Cortex of kidney (tissue), 1 donor: Measurements from ENCODE around the gene CTNNA2.
"Not testable (repeated sequence)": the region's sequence is repeated elsewhere in the genome, so short reads cannot be mapped to it uniquely, and the experiment has no call there.

ENCODE experiments used
- DNase-seq: peaks from one replicate; lab custom pipeline; 2025; lab: John Stamatoyannopoulos, UW

The CTNNA2 gene

GRCh38 chr2:80149991-80150390 lies 637.1 kb downstream of the CTNNA2 start:
- DNase-seq, result no peak

DNA sequence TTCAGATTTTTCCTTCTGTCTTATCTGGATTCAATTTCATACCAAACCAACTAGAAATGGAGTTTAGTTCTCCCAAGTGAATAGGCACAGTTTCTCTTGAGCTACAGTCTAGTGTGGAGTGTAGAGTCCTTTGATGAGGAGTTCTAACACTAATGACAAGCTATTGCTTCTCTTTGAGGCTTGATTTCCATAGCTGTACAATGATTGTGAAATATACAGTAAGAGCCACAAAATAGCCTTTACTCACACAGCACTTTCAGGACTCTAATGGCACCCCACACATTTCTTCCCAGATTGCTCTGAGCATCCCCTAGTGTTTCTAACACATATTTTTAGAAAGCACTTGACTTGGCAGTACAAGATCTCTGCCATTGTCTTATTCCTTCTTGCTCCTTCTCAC lies 638.4 kb downstream of the CTNNA2 start:
- no peak for DNase-seq

DNA sequence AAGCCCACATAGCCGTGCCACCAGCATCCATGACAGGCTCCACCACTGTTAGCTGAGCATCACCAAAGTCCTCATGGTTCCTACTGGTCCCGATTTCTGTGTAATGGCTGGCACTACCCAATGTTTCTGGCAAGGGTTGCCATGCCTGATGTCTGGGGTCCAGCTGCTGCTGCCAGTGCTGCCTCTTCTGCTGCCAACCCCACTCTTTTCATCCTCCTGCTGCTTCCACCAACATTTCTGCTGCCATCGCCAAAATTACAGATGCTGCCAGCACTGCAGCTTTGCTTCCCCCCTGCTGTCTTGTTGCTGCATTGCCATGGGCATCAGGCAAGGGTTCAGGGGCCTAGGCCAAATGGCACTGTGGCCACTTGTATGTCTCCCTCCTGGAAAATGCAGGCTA lies 638.8 kb downstream of the CTNNA2 start:
- DNase-seq, result no peak

- DNase-seq, result no peak
These were observed 640.3 kb downstream of the CTNNA2 start for GRCh38 chr2:80153151-80153550.

DNA sequence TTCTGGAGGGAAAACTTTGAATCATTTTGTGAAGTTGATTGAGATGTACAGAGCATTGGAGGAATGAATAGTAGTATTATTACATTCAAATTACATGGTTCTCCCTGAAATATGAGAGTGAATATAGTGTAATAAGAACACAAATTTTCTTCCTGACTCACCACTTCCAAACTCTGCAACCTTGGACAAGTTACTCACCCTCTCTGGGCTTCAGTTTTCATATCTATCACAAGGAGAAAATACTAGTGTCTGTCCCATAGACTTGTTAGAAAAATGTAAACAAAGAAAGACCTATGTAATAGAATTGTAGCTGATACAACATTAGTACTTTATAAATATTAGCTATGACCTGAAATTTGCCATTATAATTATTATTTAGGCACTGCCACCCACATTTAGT lies 640.9 kb downstream of the CTNNA2 start:
- no peak for DNase-seq

DNA sequence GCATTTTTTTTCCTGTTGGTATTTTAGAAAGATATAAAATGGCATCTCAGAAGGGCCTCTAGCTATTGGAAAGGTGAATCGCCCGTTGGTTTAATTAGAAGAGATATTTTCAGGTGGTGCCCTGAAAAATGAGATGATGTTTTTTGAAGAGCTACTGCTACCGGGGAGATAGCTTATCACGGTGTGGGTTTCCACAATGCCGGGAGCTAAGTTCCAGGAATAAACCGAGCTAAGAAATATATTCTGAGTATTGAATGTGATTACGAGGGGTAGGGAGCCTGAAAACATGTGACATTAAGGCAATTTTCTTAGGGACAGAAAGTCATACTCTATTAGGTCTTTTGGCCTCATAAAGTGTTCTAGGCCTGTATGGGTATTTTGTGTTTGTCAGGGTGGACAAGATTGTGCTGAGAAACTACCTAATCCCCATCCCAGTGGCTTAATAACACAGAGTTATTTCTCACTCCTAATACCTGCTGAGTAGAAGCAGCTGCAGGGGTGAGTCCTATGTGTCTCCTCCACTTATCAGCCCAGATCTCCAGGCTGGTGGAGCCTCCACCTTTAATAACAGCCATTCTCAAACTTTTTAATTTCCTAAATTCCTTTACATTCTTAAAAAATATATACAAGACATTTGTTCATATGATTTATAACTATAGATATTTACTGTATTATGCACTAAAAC lies 641.5 kb downstream of the CTNNA2 start:
- no peak for DNase-seq

GRCh38 chr2:80164375-80164774 lies 651.5 kb downstream of the CTNNA2 start:
- no peak for DNase-seq

DNA sequence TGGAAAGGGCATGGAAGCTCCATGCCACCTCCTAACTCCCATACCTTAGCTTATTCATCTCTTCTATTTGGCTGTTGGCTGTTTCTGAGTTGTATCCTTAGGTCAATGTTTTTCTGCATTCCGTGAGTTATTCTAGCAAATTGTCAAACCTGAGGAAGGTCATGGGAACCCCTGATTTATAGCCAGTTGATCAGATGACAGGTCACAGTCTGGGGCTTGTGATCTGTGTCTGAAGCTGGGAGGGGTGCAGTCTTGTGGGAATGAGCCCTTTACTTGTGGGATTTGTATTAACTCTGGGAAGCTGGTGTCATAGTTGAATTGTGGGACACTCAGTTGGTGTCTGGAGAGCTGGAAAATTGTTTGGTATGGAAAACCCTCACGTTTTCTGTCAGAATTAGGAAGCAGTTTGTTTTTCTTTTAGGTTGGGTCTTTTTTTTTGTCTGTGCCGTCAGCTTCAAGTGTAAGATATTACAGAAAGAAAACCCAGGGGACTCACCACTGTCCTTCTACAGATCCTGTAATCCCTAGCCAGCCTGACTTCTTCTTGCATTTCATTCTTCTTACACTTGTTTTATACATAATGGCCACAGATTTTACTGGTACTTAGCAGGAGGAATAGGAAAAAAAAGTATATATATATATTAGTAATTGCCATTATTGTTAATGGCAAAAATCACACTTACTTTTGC lies 653.8 kb downstream of the CTNNA2 start:
- no peak for DNase-seq

GRCh38 chr2:80167284-80167808 lies 654.5 kb downstream of the CTNNA2 start:
- no peak for DNase-seq

DNA sequence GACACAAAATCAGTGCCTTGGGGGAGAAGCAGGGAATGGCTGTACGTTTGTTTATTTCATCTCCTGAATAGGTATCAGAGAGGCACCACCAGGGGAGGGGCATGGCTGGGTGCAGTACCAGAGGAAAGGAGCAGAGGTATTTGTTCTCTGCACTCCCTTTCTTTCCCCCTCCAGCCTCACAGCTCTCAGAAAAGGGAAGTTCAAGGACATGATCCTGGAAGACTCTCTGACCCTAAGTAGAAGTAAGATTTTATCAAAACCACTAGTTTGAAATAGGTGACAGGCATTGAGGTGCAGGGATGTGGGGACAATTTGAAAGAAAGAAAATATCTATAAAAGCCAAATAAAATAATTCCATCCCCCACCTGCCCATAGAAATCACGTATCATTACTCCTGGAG lies 655.2 kb downstream of the CTNNA2 start:
- DNase-seq, result no peak

DNA sequence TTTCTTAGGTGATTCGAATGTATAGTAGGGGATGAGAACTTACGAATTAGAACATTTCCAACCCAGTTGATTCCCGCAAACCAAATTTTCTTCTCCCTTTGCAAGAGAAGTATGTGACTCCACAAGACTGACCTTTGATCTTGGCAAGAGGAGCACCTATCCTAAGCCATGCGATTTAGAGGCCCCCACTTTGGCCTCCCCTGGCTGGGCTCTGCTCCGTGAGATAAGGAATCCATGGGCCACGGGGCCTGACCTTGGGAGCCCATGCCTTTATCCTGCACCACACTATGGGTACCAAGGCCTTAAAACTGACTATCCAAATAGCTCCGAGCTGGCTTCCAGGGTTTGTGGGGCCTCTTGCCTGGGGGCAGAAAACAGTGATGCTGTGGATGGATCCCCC lies 656.0 kb downstream of the CTNNA2 start:
- no peak for DNase-seq

DNA sequence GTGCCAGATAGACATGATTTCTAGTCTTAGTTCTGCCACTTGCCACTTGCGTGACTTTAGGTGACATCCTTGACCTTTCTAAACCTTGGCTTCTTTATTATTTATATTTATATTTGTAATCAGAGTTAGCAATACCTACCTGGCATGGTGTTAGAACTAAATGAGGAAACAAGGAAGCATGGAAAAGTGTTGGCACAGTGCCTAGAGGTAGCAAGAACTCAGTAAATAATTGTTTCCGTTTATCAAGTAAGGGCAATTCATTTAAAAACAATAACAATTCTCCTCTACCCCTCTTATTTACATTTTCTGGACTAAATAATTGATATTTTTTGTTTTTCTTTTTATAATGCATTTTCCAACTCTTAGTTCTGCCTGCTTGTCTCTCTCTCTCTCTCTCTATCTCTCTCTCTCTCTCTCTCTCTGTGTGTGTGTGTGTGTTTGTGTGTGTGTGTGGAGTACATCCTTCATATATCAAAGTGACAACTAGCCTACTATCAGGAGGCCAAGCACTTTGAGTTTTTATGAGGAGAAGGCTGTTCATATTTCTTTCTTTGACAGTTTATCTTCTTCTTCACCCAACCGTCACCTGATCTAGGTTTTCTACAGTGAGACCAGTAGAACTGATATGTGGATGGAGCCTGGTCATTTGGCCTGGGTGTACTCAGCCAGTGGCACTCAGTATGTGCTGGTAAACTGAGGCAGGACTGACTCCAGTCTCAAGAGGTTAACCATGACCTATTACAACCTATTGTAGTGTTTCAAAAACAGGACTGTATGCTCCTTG lies 657.2 kb downstream of the CTNNA2 start:
- DNase-seq, result no peak

GRCh38 chr2:80185091-80185490 lies 672.2 kb downstream of the CTNNA2 start:
- no peak for DNase-seq

DNA sequence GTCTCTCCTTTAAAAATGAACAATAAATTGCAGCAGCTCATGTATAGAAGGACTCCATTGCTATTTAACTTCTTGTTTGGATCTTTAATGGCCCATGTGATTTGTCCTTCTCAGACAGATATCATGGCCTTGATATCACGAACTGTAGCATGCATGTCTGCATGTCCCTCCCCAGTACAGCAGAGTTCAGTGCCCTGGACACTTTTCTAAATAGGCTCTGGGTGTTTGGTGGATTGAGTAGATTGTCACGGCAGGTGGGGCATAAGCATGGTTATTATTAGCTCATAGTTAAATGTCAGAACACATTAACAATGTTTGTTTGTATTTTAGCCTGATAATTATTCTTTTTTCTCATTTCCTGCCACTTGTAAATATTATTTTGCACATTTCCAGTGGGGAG lies 673.4 kb downstream of the CTNNA2 start:
- DNase-seq, result no peak

- DNase-seq, result no peak
These were observed 674.3 kb downstream of the CTNNA2 start for GRCh38 chr2:80187156-80187555.

DNA sequence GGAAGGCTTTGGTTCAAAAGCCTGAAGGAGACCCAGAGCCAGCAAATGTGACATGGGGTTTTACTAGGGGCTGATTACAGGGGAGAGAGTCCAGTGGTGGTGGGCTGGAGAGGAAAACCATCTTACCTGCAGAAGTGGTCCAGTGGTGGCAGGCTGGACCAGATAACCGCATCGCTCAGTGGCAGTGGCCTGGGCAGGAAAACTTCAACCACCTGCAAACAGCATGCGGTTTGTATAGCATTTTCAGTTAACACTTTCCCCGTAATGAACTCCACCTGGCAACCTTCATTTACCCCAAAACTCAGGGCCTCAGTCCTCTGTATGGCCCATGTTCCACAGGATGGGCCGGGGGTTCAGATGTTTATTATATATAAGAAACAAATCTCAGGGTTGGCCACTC lies 677.3 kb downstream of the CTNNA2 start:
- DNase-seq, result no peak

- no peak for DNase-seq
These were observed 680.7 kb downstream of the CTNNA2 start for GRCh38 chr2:80193566-80193965.

- DNase-seq, result no peak
These were observed 682.2 kb downstream of the CTNNA2 start for GRCh38 chr2:80195034-80195433.

- no peak for DNase-seq
These were observed 685.2 kb downstream of the CTNNA2 start for GRCh38 chr2:80198042-80198441.

- no peak for DNase-seq
These were observed 686.7 kb downstream of the CTNNA2 start for GRCh38 chr2:80199504-80199903.

DNA sequence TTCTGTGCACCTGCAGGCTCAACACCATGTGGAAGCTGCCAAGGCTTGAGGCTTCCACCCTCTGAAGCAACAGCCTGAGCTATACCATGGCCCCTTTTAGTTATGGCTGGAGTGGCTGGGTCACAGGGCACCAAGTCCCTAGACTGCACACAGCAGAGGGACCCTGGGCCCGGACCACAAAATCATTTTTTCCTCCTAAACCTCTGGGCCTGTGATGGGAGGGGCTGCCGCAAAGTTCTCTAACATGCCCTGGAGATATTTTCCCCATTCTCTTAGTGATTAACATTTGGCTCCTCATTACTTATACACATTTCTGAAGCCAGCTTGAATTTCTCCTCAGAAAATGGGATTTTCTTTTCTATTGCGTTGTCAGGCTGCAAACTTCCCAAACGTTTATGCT lies 691.1 kb downstream of the CTNNA2 start:
- not testable (repeated sequence) for DNase-seq

- no peak for DNase-seq
These were observed 692.6 kb downstream of the CTNNA2 start for GRCh38 chr2:80205498-80205897.

DNA sequence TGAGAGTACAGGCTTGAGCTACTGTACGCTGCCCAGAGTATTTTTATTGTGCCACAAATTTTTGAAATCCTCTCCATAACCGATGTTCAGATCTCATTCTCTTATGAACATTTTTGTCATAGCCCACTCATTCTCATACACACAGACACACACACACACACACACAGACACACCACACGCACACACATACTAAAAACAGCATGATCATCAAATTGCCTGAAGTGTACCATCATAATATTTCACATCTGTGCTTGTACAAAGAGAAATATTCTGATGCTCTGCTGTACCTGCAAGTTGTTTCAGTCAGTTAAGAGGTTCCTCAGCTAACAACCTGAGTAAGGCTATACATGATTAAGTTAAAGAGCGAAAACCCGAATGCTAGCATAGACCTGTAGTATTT lies 696.6 kb downstream of the CTNNA2 start:
- DNase-seq, result no peak
